ENCODE measurements around the gene MRPS18B. TPM values are rescaled to one million over a fixed set of nuclear protein-coding genes. Genes with fewer than 3 reads are reported as not detected.
A peak's percentile ranks its signal among the peaks of the same experiment; 100 is the strongest.

Gene MRPS18B
- total and polyA plus RNA-seq, 2 of the 13 experiments (the other 11 are each of a cell fraction or from before 2014, with no cell fraction given): 125 to 131 TPM

GRCh38 chr6:30598912-30599624 lies 18.6 kb upstream of the MRPS18B start:
- POLR2A ChIA-PET: interaction anchor here (0.6 to 10.8 kb wide), 14 partner anchors 9 to 201 kb away, joined by 3 to 172 read pairs (median 4); partner anchors contain the start of genes ABCF1, DHX16, GNL1 and PRR3
- in situ Hi-C loops (cut with HindIII; ENCODE audit: extremely low pct_ligation_motif_present, low pct_unique_long_range_greater_than_20kb): no loop called here
- no peak overlapping the region for H2AFZ ChIP-seq (ENCODE audit: low read length)
- H3K9ac ChIP-seq (ENCODE audit: insufficient read depth, low read depth, low read length): no peak overlapping the region
- intact Hi-C loops (cut with micrococcal nuclease; ENCODE audit: unreplicated experiment): no loop called here
- H3K4me3 ChIP-seq (replicated peaks in 1 of 3; ENCODE audit: insufficient read depth in 1 of 3, low read depth in 2 of 3, low read length in 3 of 3): no peak overlapping the region
- H3K27ac ChIP-seq (ENCODE audit: extremely low read length, insufficient read depth, low read length): no peak overlapping the region
- H3K36me3 ChIP-seq (replicated peaks in 1 of 2; ENCODE audit: control insufficient read depth in 1 of 2, insufficient read depth in 2 of 2, low read length in 2 of 2): peaks cover 26 to 40% of the 10 kb centered on the region in 2 experiments
- no peaks in the 10 kb centered on the region for H3K9me3 ChIP-seq (ENCODE audit: low read length)
- no peaks in the 10 kb centered on the region for H3K4me1 ChIP-seq (ENCODE audit: insufficient read depth, low read length)
- WGBS (ENCODE audit: low lambda C conversion rate): 96% methylated on average over 11 of the region's 12 CpGs
- FAIRE-seq: no peak
- ATAC-seq: no peak
- H3K4me2 ChIP-seq (ENCODE audit: low read depth, low read length): no peak overlapping the region
- H3K79me2 ChIP-seq (ENCODE audit: insufficient read depth, low read length): no peaks in the 10 kb centered on the region
- no peaks in the 10 kb centered on the region for H4K20me1 ChIP-seq (ENCODE audit: insufficient read depth, low read length)
- DNase-seq (ENCODE audit: low spot score): no peak
- no TSS peak for BruUV-seq (replicated peaks)
- no peaks in the 10 kb centered on the region for H3K27me3 ChIP-seq (ENCODE audit: control insufficient read depth in 1 of 2, insufficient read depth in 2 of 2, low read length in 2 of 2)
- CTCF ChIA-PET (ENCODE audit: low intra/inter-chr PET ratio, low total read pairs): interaction anchor here (2.4 kb wide), 1 partner anchor 117 kb away, joined by 19 read pairs; no protein-coding TSS in a partner anchor
- TF ChIP-seq PAX8 (CRISPR knock-in tag; IDR thresholded peaks at IDR 0.05; ENCODE audit: borderline replicate concordance): no peak
- peak; percentile 17; the same call in 1 of the 2 replicates for TF ChIP-seq RFXAP (CRISPR knock-in tag; IDR thresholded peaks at IDR 0.05; ENCODE audit: borderline replicate concordance)
- TF ChIP-seq AKAP8 (CRISPR knock-in tag; IDR thresholded peaks at IDR 0.05): no peak
- peak; percentile 21 for TF ChIP-seq POLR2AphosphoS5 (IDR thresholded peaks at IDR 0.05; ENCODE audit: low read depth, low read length)
- 0 out of 2 replicates have a peak, but pooled peaks have one; percentile 64 for TF ChIP-seq ZXDC (CRISPR knock-in tag; IDR thresholded peaks at IDR 0.05)
- 0 out of 2 replicates have a peak, but pooled peaks have one; percentile 43 for TF ChIP-seq ZNF891 (CRISPR knock-in tag; IDR thresholded peaks at IDR 0.05)
- peak; percentile 47; the same call in 1 of the 2 replicates for TF ChIP-seq POLR2G (IDR thresholded peaks at IDR 0.05; ENCODE audit: low read depth, low read length)
- TF ChIP-seq MYC (CRISPR knock-in tag; IDR thresholded peaks at IDR 0.05; ENCODE audit: borderline replicate concordance): no peak
- TF ChIP-seq ZNF33B (CRISPR knock-in tag; IDR thresholded peaks at IDR 0.05): no peak
- no peak for TF ChIP-seq HHEX (CRISPR knock-in tag; IDR thresholded peaks at IDR 0.05)
- peak; percentile 25 to 41 for TF ChIP-seq POLR2A (IDR thresholded peaks at IDR 0.05; ENCODE audit: insufficient read depth in 1 of 2, low read depth in 2 of 2, low read length in 2 of 2)
- TF ChIP-seq MTF1 (CRISPR knock-in tag; IDR thresholded peaks at IDR 0.05): no peak
- TF ChIP-seq RBM22 (optimal IDR thresholded peaks at IDR 0.05; ENCODE audit: low read length): peak; percentile 16
- TF ChIP-seq HOXA5 (CRISPR knock-in tag; IDR thresholded peaks at IDR 0.05): 0 out of 2 replicates have a peak, but pooled peaks have one; percentile 5
- no peak for TF ChIP-seq ZKSCAN5 (CRISPR knock-in tag; IDR thresholded peaks at IDR 0.05)

Measured in HepG2 (cell line).